ENCODE results near the gene DPH6.
"Not testable (repeated sequence)": the region's sequence is repeated elsewhere in the genome, so short reads cannot be mapped to it uniquely, and the experiment has no call there.

The DPH6 gene

GRCh38 chr15:35351059-35351458 is 194.9 kb downstream of the DPH6 start:
- no peak for DNase-seq (ENCODE audit: low read depth)
- no peak for TF ChIP-seq CTCF (IDR thresholded peaks at IDR 0.05; ENCODE audit: low read depth, low read length, missing control alignments)
- no peak overlapping the region for H3K4me3 ChIP-seq (ENCODE audit: low read depth, low read length)

GRCh38 chr15:35349916-35350315 is 196.0 kb downstream of the DPH6 start:
- DNase-seq (ENCODE audit: low read depth), result no peak
- no peak for TF ChIP-seq CTCF (IDR thresholded peaks at IDR 0.05; ENCODE audit: low read depth, low read length, missing control alignments)
- H3K4me3 ChIP-seq (ENCODE audit: low read depth, low read length), result no peak overlapping the region

GRCh38 chr15:35330916-35331315 is 215.0 kb downstream of the DPH6 start:
- no peak for DNase-seq (ENCODE audit: low read depth)
- no peak overlapping the region for H3K4me3 ChIP-seq (ENCODE audit: low read depth, low read length)
- no peak for TF ChIP-seq CTCF (IDR thresholded peaks at IDR 0.05; ENCODE audit: low read depth, low read length, missing control alignments)

GRCh38 chr15:35330048-35330695 is 215.8 kb downstream of the DPH6 start:
- DNase-seq (ENCODE audit: low read depth), result no peak
- TF ChIP-seq CTCF (IDR thresholded peaks at IDR 0.05; ENCODE audit: low read depth, low read length, missing control alignments), result no peak
- no peak overlapping the region for H3K4me3 ChIP-seq (ENCODE audit: low read depth, low read length)

GRCh38 chr15:35329521-35329961 is 216.4 kb downstream of the DPH6 start:
- TF ChIP-seq CTCF (IDR thresholded peaks at IDR 0.05; ENCODE audit: low read depth, low read length, missing control alignments), result no peak
- no peak for DNase-seq (ENCODE audit: low read depth)

GRCh38 chr15:35328836-35329235 is 217.1 kb downstream of the DPH6 start:
- not testable (repeated sequence) for DNase-seq (ENCODE audit: low read depth); H3K4me3 ChIP-seq (ENCODE audit: low read depth, low read length)

More at GRCh38 chr15:35329521-35329961, 216.4 kb downstream of the DPH6 start:
- no peak overlapping the region for H3K4me3 ChIP-seq (ENCODE audit: low read depth, low read length)

GRCh38 chr15:35327789-35328188 is 218.2 kb downstream of the DPH6 start:
- TF ChIP-seq CTCF (IDR thresholded peaks at IDR 0.05; ENCODE audit: low read depth, low read length, missing control alignments), result no peak
- no peak for DNase-seq (ENCODE audit: low read depth)
- no peak overlapping the region for H3K4me3 ChIP-seq (ENCODE audit: low read depth, low read length)

All from GM12864 (cell line).